HL-60 (cell line): ENCODE data around the gene PLSCR3.

Experiments used
- DNase-seq, 2 experiments: peaks; one replicate each; pipeline ENCODE4 v3.0.0-alpha.2; 2010 to 2020; ENCODE audit warnings: low read depth in 1 of 2, low spot score in 1 of 2
- H3K27ac ChIP-seq: fragments of 250-450 bp; sonication (Bioruptor Pico); replicated peaks from 2 replicates; pipeline ENCODE4 v1.5.1; 2020; ENCODE audit warnings: mild to moderate bottlenecking, moderate library complexity
- H3K27me3 ChIP-seq: fragments of 250-450 bp; sonication (Bioruptor Pico); 2 replicates; pipeline ENCODE4 v1.5.1; 2021; ENCODE audit warnings: mild to moderate bottlenecking, moderate library complexity; ENCODE audit not compliant: insufficient read depth, poor library complexity, severe bottlenecking
- H3K4me3 ChIP-seq: replicated peaks from 2 replicates; pipeline ENCODE4 v1.5.1; 2011; ENCODE audit warnings: mild to moderate bottlenecking, control low read depth, low read length; ENCODE audit not compliant: insufficient read depth
- GABPA ChIP-seq: IDR thresholded peaks from 2 replicates; pipeline ENCODE4 v1.6.1; 2012; ENCODE audit warnings: low read depth
- POLR2AphosphoS5 ChIP-seq: IDR thresholded peaks from 2 replicates; pipeline ENCODE4 v1.6.1; 2012; ENCODE audit warnings: low read depth
- SPI1 ChIP-seq: IDR thresholded peaks from 2 replicates; pipeline ENCODE4 v1.6.1; 2012; ENCODE audit warnings: low read depth, mild to moderate bottlenecking, borderline replicate concordance
- TF ChIP-seq, protein P1 (sequence below): IDR thresholded peaks from one replicate; pipeline ENCODE4 v1.5.1; 2011; ENCODE audit warnings: low read length, control low read depth, inconsistent platforms; ENCODE audit not compliant: insufficient read depth
- TF ChIP-seq, protein P2 (sequence below): IDR thresholded peaks from 2 replicates; pipeline ENCODE4 v1.6.1; 2012; ENCODE audit warnings: low read depth; ENCODE audit not compliant: insufficient replicate concordance

PLSCR3 gene

DNA sequence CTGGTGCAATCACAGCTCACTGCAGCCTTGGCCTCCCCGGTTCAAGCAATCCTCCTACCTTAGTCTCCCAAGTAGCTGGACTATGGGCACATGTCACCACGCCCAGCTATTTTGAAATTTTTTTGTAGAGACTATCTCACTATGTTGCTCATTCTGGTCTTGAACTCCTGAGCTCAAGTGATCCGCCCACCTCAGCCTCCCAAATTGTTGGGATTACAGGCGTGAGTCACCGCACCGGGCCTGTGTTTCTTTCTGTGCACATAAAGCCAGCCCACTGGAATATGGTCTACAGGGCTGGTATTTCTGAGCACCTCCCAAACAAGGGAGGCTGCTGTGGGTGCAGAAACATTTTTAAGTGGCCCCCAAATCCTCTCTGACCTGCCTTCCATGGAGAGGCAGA is 31.0 kb downstream of the PLSCR3 start:
- H3K27me3 ChIP-seq: no peaks in the 10 kb centered on the region
- no peak overlapping the region for H3K4me3 ChIP-seq
- no peak for TF ChIP-seq GABPA
- no peak for TF ChIP-seq POLR2AphosphoS5
- no peak for TF ChIP-seq SPI1
- TF ChIP-seq, protein P1, sequence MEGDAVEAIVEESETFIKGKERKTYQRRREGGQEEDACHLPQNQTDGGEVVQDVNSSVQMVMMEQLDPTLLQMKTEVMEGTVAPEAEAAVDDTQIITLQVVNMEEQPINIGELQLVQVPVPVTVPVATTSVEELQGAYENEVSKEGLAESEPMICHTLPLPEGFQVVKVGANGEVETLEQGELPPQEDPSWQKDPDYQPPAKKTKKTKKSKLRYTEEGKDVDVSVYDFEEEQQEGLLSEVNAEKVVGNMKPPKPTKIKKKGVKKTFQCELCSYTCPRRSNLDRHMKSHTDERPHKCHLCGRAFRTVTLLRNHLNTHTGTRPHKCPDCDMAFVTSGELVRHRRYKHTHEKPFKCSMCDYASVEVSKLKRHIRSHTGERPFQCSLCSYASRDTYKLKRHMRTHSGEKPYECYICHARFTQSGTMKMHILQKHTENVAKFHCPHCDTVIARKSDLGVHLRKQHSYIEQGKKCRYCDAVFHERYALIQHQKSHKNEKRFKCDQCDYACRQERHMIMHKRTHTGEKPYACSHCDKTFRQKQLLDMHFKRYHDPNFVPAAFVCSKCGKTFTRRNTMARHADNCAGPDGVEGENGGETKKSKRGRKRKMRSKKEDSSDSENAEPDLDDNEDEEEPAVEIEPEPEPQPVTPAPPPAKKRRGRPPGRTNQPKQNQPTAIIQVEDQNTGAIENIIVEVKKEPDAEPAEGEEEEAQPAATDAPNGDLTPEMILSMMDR: no peak
- TF ChIP-seq, protein P2, sequence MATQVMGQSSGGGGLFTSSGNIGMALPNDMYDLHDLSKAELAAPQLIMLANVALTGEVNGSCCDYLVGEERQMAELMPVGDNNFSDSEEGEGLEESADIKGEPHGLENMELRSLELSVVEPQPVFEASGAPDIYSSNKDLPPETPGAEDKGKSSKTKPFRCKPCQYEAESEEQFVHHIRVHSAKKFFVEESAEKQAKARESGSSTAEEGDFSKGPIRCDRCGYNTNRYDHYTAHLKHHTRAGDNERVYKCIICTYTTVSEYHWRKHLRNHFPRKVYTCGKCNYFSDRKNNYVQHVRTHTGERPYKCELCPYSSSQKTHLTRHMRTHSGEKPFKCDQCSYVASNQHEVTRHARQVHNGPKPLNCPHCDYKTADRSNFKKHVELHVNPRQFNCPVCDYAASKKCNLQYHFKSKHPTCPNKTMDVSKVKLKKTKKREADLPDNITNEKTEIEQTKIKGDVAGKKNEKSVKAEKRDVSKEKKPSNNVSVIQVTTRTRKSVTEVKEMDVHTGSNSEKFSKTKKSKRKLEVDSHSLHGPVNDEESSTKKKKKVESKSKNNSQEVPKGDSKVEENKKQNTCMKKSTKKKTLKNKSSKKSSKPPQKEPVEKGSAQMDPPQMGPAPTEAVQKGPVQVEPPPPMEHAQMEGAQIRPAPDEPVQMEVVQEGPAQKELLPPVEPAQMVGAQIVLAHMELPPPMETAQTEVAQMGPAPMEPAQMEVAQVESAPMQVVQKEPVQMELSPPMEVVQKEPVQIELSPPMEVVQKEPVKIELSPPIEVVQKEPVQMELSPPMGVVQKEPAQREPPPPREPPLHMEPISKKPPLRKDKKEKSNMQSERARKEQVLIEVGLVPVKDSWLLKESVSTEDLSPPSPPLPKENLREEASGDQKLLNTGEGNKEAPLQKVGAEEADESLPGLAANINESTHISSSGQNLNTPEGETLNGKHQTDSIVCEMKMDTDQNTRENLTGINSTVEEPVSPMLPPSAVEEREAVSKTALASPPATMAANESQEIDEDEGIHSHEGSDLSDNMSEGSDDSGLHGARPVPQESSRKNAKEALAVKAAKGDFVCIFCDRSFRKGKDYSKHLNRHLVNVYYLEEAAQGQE: no peak
- DNase-seq: no peak
- H3K27ac ChIP-seq: no peak overlapping the region

DNA sequence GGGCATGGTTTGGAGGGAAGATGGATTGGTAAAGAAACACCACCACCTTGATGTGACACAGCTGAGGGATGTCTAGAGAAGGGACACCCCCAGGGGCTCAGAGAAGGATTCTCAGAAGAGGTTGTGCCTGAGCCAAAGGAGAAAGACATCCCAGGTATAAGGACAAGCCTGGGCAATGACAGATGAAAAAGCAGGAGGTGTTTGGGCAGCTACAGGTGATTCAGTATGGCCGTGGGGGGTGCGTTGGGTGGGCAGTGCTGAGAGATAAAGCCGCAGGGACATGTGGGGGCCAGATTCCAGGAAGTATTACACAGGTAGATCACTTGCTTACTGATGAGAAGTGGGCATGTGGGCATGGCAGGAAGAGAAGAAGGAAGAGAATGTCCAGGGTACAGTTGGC is 32.4 kb downstream of the PLSCR3 start:
- Histone ChIP-seq H3K4me3 (no peak overlapping the region), H3K27me3 (no peaks in the 10 kb centered on the region), H3K27ac (no peak overlapping the region)
- DNase-seq: no peak
- TF ChIP-seq, protein P2: no peak
- no peak for TF ChIP-seq POLR2AphosphoS5
- TF ChIP-seq GABPA: no peak
- TF ChIP-seq, protein P1: no peak
- TF ChIP-seq SPI1: no peak

DNA sequence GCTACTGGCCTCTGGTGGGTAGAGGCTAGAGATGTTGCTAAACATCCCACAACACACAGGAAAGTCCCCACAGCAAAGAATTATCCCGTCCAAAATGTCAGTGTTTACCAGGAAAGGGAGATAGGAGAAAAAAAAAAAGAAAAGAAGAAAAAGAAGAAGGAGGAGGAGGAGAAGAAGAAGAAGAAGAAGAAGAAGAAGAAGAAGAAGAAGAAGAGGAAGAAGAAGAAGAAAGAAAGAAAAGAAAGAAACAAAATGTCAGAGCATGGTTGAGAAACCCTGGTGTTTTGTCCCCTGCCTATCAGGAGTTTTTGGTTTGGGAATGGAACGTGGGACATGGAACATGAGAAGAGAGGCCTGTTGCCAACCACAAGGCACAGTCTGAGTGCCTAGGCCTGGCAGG is 36.9 kb downstream of the PLSCR3 start:
- TF ChIP-seq, protein P1: no peak
- TF ChIP-seq POLR2AphosphoS5 (no peak), GABPA (no peak), SPI1 (no peak)
- TF ChIP-seq, protein P2: no peak
- DNase-seq: no peak
- no peaks in the 10 kb centered on the region for H3K27me3 ChIP-seq
- H3K4me3 ChIP-seq: no peak overlapping the region
- H3K27ac ChIP-seq: no peak overlapping the region
